GM12865 (cell line): ENCODE measurements around the gene ARHGEF26.

ENCODE experiments used
- DNase-seq: peaks from one replicate; pipeline ENCODE4 v3.0.0; 2010; ENCODE audit warnings: low read depth
- H3K4me3 ChIP-seq: 2 replicates; pipeline ENCODE4 v1.5.1; 2011; ENCODE audit warnings: mild to moderate bottlenecking, low read depth, low read length, control low read depth
- CTCF ChIP-seq: IDR thresholded peaks from 2 replicates; pipeline ENCODE4 v1.5.1; 2011; ENCODE audit warnings: low read length, control low read depth, low read depth, inconsistent platforms; ENCODE audit not compliant: insufficient read depth; ENCODE audit errors: missing control alignments

ARHGEF26 gene

GRCh38 chr3:154156530-154156929, 35.3 kb downstream of the ARHGEF26 start:
- H3K4me3 ChIP-seq = no peak overlapping the region
- no peak for TF ChIP-seq CTCF
- DNase-seq = no peak

- no peak overlapping the region for H3K4me3 ChIP-seq
- no peak for TF ChIP-seq CTCF
- DNase-seq = no peak
These were observed 40.6 kb downstream of the ARHGEF26 start for GRCh38 chr3:154161806-154162205.

- no peak overlapping the region for H3K4me3 ChIP-seq
- TF ChIP-seq CTCF = no peak
- DNase-seq = no peak
These were observed 43.2 kb downstream of the ARHGEF26 start for GRCh38 chr3:154164387-154164786.

GRCh38 chr3:154168998-154169795, 48.0 kb downstream of the ARHGEF26 start:
- no peak for TF ChIP-seq CTCF

GRCh38 chr3:154169796-154170110, 48.6 kb downstream of the ARHGEF26 start:
- TF ChIP-seq CTCF = no peak
- DNase-seq = no peak

More at GRCh38 chr3:154168998-154169795, 48.0 kb downstream of the ARHGEF26 start:
- DNase-seq = no peak
- no peak overlapping the region for H3K4me3 ChIP-seq

GRCh38 chr3:154170300-154170699, 49.1 kb downstream of the ARHGEF26 start:
- H3K4me3 ChIP-seq = no peak overlapping the region
- no peak for DNase-seq
- no peak for TF ChIP-seq CTCF

More at GRCh38 chr3:154169796-154170110, 48.6 kb downstream of the ARHGEF26 start:
- H3K4me3 ChIP-seq = no peak overlapping the region

- no peak for TF ChIP-seq CTCF
- no peak for DNase-seq
- H3K4me3 ChIP-seq = no peak overlapping the region
These were observed 53.9 kb downstream of the ARHGEF26 start for GRCh38 chr3:154175041-154175440.
